Panc1 (cell line): ENCODE measurements around the gene RAP1GAP2.

ENCODE experiments used
- POLR2AphosphoS5 ChIP-seq: IDR thresholded peaks from 2 replicates; pipeline ENCODE4 v1.6.1; 2012; ENCODE audit warnings: mild to moderate bottlenecking, low read depth, low read length, moderate library complexity
- SIN3A ChIP-seq: IDR thresholded peaks from 2 replicates; pipeline ENCODE4 v1.6.1; 2012; ENCODE audit warnings: low read depth, mild to moderate bottlenecking, low read length, moderate library complexity, borderline replicate concordance; ENCODE audit not compliant: insufficient read depth
- TCF7L2 ChIP-seq: IDR thresholded peaks from 2 replicates; pipeline ENCODE4 v1.6.1; 2011; ENCODE audit warnings: mild to moderate bottlenecking, low read depth, low read length, inconsistent platforms
- TF ChIP-seq, protein P1 (sequence below): fragments of 450-650 bp; IDR thresholded peaks from 2 replicates; pipeline ENCODE4 v1.5.1; 2017; ENCODE audit warnings: mild to moderate bottlenecking
- TF ChIP-seq, protein P2 (sequence below), 2 experiments: IDR thresholded peaks; 2 replicates each; pipeline ENCODE4 v1.6.1; 2011 to 2012; ENCODE audit warnings: low read depth in 2 of 2, control low read depth in 1 of 2, low read length in 1 of 2, mild to moderate bottlenecking in 1 of 2, moderate library complexity in 1 of 2; ENCODE audit not compliant: insufficient read depth in 1 of 2

DNA sequence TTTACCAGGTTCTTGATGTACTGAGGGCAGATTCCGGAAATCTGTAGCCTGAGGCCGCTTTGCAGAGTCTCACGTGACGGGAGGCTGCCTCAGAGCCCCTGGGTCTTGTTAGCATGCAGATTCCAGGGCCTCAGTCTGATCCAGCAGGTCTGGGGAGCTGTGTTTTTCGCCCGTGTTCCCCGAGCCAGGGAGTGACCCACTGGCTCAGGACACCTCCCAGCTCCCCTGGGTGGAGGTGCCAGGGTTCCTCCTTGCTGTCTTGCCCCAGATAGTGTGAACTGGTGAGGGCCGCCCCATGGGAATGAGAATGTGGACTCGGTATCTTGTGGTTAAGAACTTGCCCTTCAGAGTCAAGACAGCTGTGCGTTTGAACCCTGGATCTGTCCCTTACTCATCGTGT lies 168.6 kb downstream of the RAP1GAP2 start:
- TF ChIP-seq, protein P1, sequence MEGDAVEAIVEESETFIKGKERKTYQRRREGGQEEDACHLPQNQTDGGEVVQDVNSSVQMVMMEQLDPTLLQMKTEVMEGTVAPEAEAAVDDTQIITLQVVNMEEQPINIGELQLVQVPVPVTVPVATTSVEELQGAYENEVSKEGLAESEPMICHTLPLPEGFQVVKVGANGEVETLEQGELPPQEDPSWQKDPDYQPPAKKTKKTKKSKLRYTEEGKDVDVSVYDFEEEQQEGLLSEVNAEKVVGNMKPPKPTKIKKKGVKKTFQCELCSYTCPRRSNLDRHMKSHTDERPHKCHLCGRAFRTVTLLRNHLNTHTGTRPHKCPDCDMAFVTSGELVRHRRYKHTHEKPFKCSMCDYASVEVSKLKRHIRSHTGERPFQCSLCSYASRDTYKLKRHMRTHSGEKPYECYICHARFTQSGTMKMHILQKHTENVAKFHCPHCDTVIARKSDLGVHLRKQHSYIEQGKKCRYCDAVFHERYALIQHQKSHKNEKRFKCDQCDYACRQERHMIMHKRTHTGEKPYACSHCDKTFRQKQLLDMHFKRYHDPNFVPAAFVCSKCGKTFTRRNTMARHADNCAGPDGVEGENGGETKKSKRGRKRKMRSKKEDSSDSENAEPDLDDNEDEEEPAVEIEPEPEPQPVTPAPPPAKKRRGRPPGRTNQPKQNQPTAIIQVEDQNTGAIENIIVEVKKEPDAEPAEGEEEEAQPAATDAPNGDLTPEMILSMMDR: no peak
- TF ChIP-seq POLR2AphosphoS5: no peak
- TF ChIP-seq, protein P2, sequence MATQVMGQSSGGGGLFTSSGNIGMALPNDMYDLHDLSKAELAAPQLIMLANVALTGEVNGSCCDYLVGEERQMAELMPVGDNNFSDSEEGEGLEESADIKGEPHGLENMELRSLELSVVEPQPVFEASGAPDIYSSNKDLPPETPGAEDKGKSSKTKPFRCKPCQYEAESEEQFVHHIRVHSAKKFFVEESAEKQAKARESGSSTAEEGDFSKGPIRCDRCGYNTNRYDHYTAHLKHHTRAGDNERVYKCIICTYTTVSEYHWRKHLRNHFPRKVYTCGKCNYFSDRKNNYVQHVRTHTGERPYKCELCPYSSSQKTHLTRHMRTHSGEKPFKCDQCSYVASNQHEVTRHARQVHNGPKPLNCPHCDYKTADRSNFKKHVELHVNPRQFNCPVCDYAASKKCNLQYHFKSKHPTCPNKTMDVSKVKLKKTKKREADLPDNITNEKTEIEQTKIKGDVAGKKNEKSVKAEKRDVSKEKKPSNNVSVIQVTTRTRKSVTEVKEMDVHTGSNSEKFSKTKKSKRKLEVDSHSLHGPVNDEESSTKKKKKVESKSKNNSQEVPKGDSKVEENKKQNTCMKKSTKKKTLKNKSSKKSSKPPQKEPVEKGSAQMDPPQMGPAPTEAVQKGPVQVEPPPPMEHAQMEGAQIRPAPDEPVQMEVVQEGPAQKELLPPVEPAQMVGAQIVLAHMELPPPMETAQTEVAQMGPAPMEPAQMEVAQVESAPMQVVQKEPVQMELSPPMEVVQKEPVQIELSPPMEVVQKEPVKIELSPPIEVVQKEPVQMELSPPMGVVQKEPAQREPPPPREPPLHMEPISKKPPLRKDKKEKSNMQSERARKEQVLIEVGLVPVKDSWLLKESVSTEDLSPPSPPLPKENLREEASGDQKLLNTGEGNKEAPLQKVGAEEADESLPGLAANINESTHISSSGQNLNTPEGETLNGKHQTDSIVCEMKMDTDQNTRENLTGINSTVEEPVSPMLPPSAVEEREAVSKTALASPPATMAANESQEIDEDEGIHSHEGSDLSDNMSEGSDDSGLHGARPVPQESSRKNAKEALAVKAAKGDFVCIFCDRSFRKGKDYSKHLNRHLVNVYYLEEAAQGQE (IDR thresholded peaks at IDR 0.05; ENCODE audit: insufficient read depth in 1 of 2, low read depth in 2 of 2, low read length in 1 of 2): no peak
- TF ChIP-seq SIN3A: no peak
- no peak for TF ChIP-seq TCF7L2
